T-helper 2 cell (primary cell): ENCODE measurements around the gene HOXC9.

Source experiments
- DNase-seq, 5 experiments: peaks; one replicate each; pipeline versions ENCODE4 v3.0.0 to v3.0.0-alpha.2; 2012 to 2022

Gene HOXC9

GRCh38 chr12:53976172-53976822 is 23.7 kb upstream of the HOXC9 start:
- DNase-seq, result no peak

- no peak for DNase-seq
Measured at GRCh38 chr12:53976823-53977595, 23.0 kb upstream of the HOXC9 start.

- no peak for DNase-seq
Measured at GRCh38 chr12:53977596-53978445, 22.1 kb upstream of the HOXC9 start.

GRCh38 chr12:53978477-53979356 is 21.2 kb upstream of the HOXC9 start:
- DNase-seq, result no peak

GRCh38 chr12:53980104-53980801 is 19.7 kb upstream of the HOXC9 start:
- DNase-seq, result no peak

GRCh38 chr12:53980802-53981496 is 19.0 kb upstream of the HOXC9 start:
- DNase-seq, result no peak

- no peak for DNase-seq
Measured at GRCh38 chr12:53981634-53982565, 18.1 kb upstream of the HOXC9 start.

GRCh38 chr12:53982648-53983567 is 17.1 kb upstream of the HOXC9 start:
- DNase-seq, result no peak

- no peak for DNase-seq
Measured at GRCh38 chr12:53983568-53983949, 16.4 kb upstream of the HOXC9 start.

GRCh38 chr12:53983950-53984572 is 15.9 kb upstream of the HOXC9 start:
- no peak for DNase-seq

GRCh38 chr12:53984901-53985691 is 14.9 kb upstream of the HOXC9 start, which contains the start of gene HOXC10:
TSS of gene HOXC10 (plus strand) at chr12:53985146. CDS start at chr12:53985260, 114 bp downstream.
- DNase-seq, result peak; percentile 39 to 87 (median 62)

- no peak for DNase-seq
Measured at GRCh38 chr12:53985692-53985993, 14.3 kb upstream of the HOXC9 start.

GRCh38 chr12:53985994-53986685 is 13.8 kb upstream of the HOXC9 start:
- DNase-seq, result peak in 1 of 5 experiments; percentile 48

GRCh38 chr12:53986686-53987483 is 13.1 kb upstream of the HOXC9 start:
- DNase-seq, result no peak

GRCh38 chr12:53987787-53988230 is 12.2 kb upstream of the HOXC9 start:
- no peak for DNase-seq
